ENCODE measurements around the gene TM9SF3.
"Not testable (repeated sequence)": the region's sequence is repeated elsewhere in the genome, so short reads cannot be mapped to it uniquely, and the experiment has no call there.

TM9SF3 gene

GRCh38 chr10:96596422-96597407 is 9.9 kb upstream of the TM9SF3 start:
- no peak for DNase-seq

- no peak for DNase-seq
These were observed 8.9 kb upstream of the TM9SF3 start for GRCh38 chr10:96595741-96596140.

- no peak for DNase-seq
These were observed 5.1 kb upstream of the TM9SF3 start for GRCh38 chr10:96591946-96592345.

GRCh38 chr10:96588616-96589419 is 2.0 kb upstream of the TM9SF3 start:
- peak; percentile 91 for DNase-seq

- peak; percentile 12 for DNase-seq
These were observed 1.3 kb upstream of the TM9SF3 start for GRCh38 chr10:96588060-96588554.

- peak; percentile 67 for DNase-seq
These were observed 650 bp upstream of the TM9SF3 start for GRCh38 chr10:96587264-96588059.

GRCh38 chr10:96585736-96586418 is 935 bp downstream of the TM9SF3 start:
- peak; percentile 24 for DNase-seq

- DNase-seq: no peak
These were observed 2.3 kb downstream of the TM9SF3 start for GRCh38 chr10:96584474-96584873.

GRCh38 chr10:96584035-96584434 is 2.8 kb downstream of the TM9SF3 start:
- DNase-seq: no peak

GRCh38 chr10:96579133-96579532 is 7.7 kb downstream of the TM9SF3 start:
- DNase-seq: no peak

GRCh38 chr10:96578633-96579032 is 8.2 kb downstream of the TM9SF3 start:
- DNase-seq: no peak

GRCh38 chr10:96578022-96578421 is 8.8 kb downstream of the TM9SF3 start:
- DNase-seq: no peak

GRCh38 chr10:96577069-96577468 is 9.7 kb downstream of the TM9SF3 start:
- no peak for DNase-seq

GRCh38 chr10:96576277-96576980 is 10.4 kb downstream of the TM9SF3 start:
- DNase-seq: no peak

GRCh38 chr10:96574564-96574963 is 12.2 kb downstream of the TM9SF3 start:
- DNase-seq: not testable (repeated sequence)

- no peak for DNase-seq
These were observed 13.8 kb downstream of the TM9SF3 start for GRCh38 chr10:96573036-96573435.

- DNase-seq: no peak
These were observed 15.5 kb downstream of the TM9SF3 start for GRCh38 chr10:96570983-96571964.

GRCh38 chr10:96570511-96570910 is 16.3 kb downstream of the TM9SF3 start:
- no peak for DNase-seq

GRCh38 chr10:96568402-96568801 is 18.4 kb downstream of the TM9SF3 start:
- DNase-seq: no peak

- peak; percentile 42 for DNase-seq
These were observed 21.0 kb downstream of the TM9SF3 start for GRCh38 chr10:96565774-96566173.

Measured in activated CD4-positive, alpha-beta T cell treated with anti-CD3 and anti-CD28 coated beads, Interleukin-2, Interleukin-6, amounts not matched to agents 100 ng/mL and 50 ng/mL, durations not matched to agents 16 hours and 8 hours (primary cell).